ENCODE results near the gene IREB2. TPM values are rescaled to one million over a fixed set of nuclear protein-coding genes. Genes with fewer than 3 reads are reported as not detected.

IREB2 gene
- total RNA-seq, 6 donors from 2014 or later = 26.8 to 51.3 (median 40.8) TPM

- H3K36me3 ChIP-seq = no peaks in the 10 kb centered on the region
- H3K27me3 ChIP-seq = no peaks in the 10 kb centered on the region
- WGBS, 2 donors = 55 to 69% methylated on average over 1 of the region's 1 CpG
- no peak for TF ChIP-seq EP300 (IDR thresholded peaks at IDR 0.05)
- H3K4me3 ChIP-seq = no peak overlapping the region
- no peaks in the 10 kb centered on the region for H3K9me3 ChIP-seq
- no peak for ATAC-seq (ENCODE audit: low FRiP score in 2 of 2)
- H3K27ac ChIP-seq = no peak overlapping the region
- no peak for DNase-seq
- no peaks in the 10 kb centered on the region for H3K4me1 ChIP-seq
Measured at GRCh38 chr15:78390242-78390641, 47.8 kb upstream of the IREB2 start.

GRCh38 chr15:78390826-78391225 is 47.2 kb upstream of the IREB2 start:
- no peak for DNase-seq
- no peaks in the 10 kb centered on the region for H3K27me3 ChIP-seq
- H3K9me3 ChIP-seq = no peaks in the 10 kb centered on the region
- TF ChIP-seq POLR2A (IDR thresholded peaks at IDR 0.05) (no peak), EP300 (IDR thresholded peaks at IDR 0.05) (no peak), CTCF (IDR thresholded peaks at IDR 0.05) (no peak), POLR2AphosphoS5 (IDR thresholded peaks at IDR 0.05) (no peak)
- 78 to 79% methylated on average over 3 of the region's 3 CpGs for WGBS, 2 donors
- no peak for ATAC-seq (ENCODE audit: low FRiP score in 2 of 2)
- no peaks in the 10 kb centered on the region for H3K36me3 ChIP-seq
- no peak overlapping the region for H3K4me3 ChIP-seq
- no peaks in the 10 kb centered on the region for H3K4me1 ChIP-seq
- no peak overlapping the region for H3K27ac ChIP-seq

GRCh38 chr15:78391781-78392180 is 46.2 kb upstream of the IREB2 start:
- 92 to 96% methylated on average over 3 of the region's 3 CpGs for WGBS, 2 donors
- no peaks in the 10 kb centered on the region for H3K27me3 ChIP-seq
- no peak for ATAC-seq (ENCODE audit: low FRiP score in 2 of 2)
- no peak overlapping the region for H3K4me3 ChIP-seq
- H3K27ac ChIP-seq = no peak overlapping the region
- H3K36me3 ChIP-seq = no peaks in the 10 kb centered on the region
- peaks cover 0 to under 1% (median under 1%) of the 10 kb centered on the region in 4 donors for H3K4me1 ChIP-seq
- no peak for DNase-seq
- no peaks in the 10 kb centered on the region for H3K9me3 ChIP-seq
- no peak for TF ChIP-seq EP300 (IDR thresholded peaks at IDR 0.05)
- no peak for TF ChIP-seq POLR2AphosphoS5 (IDR thresholded peaks at IDR 0.05)
- TF ChIP-seq POLR2A (IDR thresholded peaks at IDR 0.05) = no peak
- TF ChIP-seq CTCF (IDR thresholded peaks at IDR 0.05) = no peak

GRCh38 chr15:78392430-78392829 is 45.6 kb upstream of the IREB2 start:
- TF ChIP-seq EP300 (IDR thresholded peaks at IDR 0.05) (no peak), POLR2A (IDR thresholded peaks at IDR 0.05) (no peak), POLR2AphosphoS5 (IDR thresholded peaks at IDR 0.05) (no peak), CTCF (IDR thresholded peaks at IDR 0.05) (no peak)
- WGBS, 2 donors = 48 to 73% methylated on average over 3 to 4 of the region's 4 CpGs

GRCh38 chr15:78393137-78393536 is 44.9 kb upstream of the IREB2 start:
- Histone ChIP-seq H3K4me3 (no peak overlapping the region), H3K4me1 (peaks cover 0 to 7% (median 3%) of the 10 kb centered on the region in 4 donors), H3K36me3 (no peaks in the 10 kb centered on the region), H3K9me3 (no peaks in the 10 kb centered on the region), H3K27ac (no peak overlapping the region), H3K27me3 (no peaks in the 10 kb centered on the region)
- 55 to 76% methylated on average over 1 of the region's 1 CpG for WGBS, 2 donors
- ATAC-seq (ENCODE audit: low FRiP score in 2 of 2) (no peak), DNase-seq (no peak)
- TF ChIP-seq CTCF (IDR thresholded peaks at IDR 0.05) (no peak), POLR2AphosphoS5 (IDR thresholded peaks at IDR 0.05) (no peak), POLR2A (IDR thresholded peaks at IDR 0.05) (no peak), EP300 (IDR thresholded peaks at IDR 0.05) (no peak)

More at GRCh38 chr15:78392430-78392829, 45.6 kb upstream of the IREB2 start:
- H3K27me3 ChIP-seq = no peaks in the 10 kb centered on the region
- H3K36me3 ChIP-seq = no peaks in the 10 kb centered on the region
- peaks cover 0 to 7% (median 3%) of the 10 kb centered on the region in 4 donors for H3K4me1 ChIP-seq
- DNase-seq (no peak), ATAC-seq (ENCODE audit: low FRiP score in 2 of 2) (no peak)
- no peak overlapping the region for H3K27ac ChIP-seq
- no peaks in the 10 kb centered on the region for H3K9me3 ChIP-seq
- H3K4me3 ChIP-seq = no peak overlapping the region

All from upper lobe of left lung (tissue), 6 donors.